Measurements from ENCODE around the gene XXYLT1. TPM values are rescaled to one million over a fixed set of nuclear protein-coding genes. Genes with fewer than 3 reads are reported as not detected.

The XXYLT1 gene
- total RNA-seq, 1 donor from 2014 or later = 9.8 TPM

DNA sequence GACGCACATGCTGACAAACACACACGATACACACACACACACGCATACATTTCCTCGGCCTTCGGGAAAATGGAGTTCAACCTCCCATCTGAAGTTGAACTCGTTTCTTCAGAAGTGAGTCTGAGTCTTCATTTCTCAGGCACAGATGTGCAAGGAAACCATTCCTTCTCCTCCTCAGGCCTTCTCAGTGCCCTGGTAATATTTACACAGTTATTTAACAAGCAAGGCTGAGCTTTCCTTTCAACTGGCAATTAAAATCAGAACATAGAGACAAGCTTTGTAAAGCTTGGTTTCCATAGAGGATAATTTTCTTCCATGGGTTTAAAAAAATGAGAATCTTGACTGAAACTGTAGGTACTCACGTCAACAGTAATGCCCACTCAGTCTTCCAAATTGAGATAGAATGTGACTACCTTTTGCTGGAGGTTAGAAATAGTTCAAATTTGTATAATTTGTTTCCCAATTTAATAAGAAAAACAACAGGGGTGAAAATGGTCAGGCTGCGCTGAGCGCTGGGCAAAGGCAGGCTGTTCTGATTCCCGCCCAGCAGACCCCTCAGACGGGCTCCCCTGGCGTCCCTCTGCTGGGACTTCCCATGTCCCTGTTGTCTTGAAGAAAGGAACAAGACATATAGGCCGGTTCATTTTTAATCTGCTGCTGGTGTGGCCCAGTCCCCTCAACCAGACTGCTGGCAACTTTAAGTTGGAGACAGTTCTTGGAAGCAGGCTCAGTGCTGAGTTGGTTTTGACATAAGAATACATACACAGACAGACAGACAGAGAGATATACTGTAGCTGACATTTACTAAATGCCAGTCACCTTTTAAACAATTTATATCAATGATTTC lies 174.3 kb downstream of the XXYLT1 start:
- Histone ChIP-seq H3K4me1 (peaks cover 10% of the 10 kb centered on the region), H3K4me3 (no peak overlapping the region), H3K9me3 (no peaks in the 10 kb centered on the region), H3K36me3 (no peaks in the 10 kb centered on the region), H3K27ac (no peak overlapping the region), H3K27me3 (no peaks in the 10 kb centered on the region)
- ATAC-seq (no peak), DNase-seq (peak; percentile 10)
- intact Hi-C loops (cut with DNase I) = no loop called here
- TF ChIP-seq, protein P1, sequence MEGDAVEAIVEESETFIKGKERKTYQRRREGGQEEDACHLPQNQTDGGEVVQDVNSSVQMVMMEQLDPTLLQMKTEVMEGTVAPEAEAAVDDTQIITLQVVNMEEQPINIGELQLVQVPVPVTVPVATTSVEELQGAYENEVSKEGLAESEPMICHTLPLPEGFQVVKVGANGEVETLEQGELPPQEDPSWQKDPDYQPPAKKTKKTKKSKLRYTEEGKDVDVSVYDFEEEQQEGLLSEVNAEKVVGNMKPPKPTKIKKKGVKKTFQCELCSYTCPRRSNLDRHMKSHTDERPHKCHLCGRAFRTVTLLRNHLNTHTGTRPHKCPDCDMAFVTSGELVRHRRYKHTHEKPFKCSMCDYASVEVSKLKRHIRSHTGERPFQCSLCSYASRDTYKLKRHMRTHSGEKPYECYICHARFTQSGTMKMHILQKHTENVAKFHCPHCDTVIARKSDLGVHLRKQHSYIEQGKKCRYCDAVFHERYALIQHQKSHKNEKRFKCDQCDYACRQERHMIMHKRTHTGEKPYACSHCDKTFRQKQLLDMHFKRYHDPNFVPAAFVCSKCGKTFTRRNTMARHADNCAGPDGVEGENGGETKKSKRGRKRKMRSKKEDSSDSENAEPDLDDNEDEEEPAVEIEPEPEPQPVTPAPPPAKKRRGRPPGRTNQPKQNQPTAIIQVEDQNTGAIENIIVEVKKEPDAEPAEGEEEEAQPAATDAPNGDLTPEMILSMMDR (IDR thresholded peaks at IDR 0.05) = no peak

DNA sequence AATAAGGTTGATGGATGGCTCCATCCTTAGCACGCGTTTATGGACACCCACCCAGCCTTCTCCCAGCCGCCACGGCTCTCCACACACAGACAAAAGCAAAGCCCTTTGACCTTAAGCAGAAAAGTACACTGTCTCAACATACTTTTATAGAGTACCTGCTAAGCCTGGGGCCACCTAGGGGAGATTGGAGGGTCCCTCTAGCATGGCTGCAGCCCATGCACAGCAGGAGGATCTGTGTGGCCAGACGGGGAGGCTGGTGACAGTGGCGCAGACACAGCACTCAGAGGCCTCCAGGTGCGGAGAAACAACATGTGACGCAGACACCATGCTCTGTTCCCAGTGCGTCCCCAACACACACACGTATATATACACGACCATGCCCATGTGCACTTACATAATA lies 174.9 kb downstream of the XXYLT1 start:
- Histone ChIP-seq H3K4me3 (no peak overlapping the region), H3K27ac (no peak overlapping the region), H3K9me3 (no peaks in the 10 kb centered on the region), H3K36me3 (no peaks in the 10 kb centered on the region), H3K27me3 (no peaks in the 10 kb centered on the region), H3K4me1 (peaks cover 6% of the 10 kb centered on the region)
- peak; percentile 45 for DNase-seq
- TF ChIP-seq, protein P1 (IDR thresholded peaks at IDR 0.05) = no peak
- intact Hi-C loops (cut with DNase I) = no loop called here
- no peak for ATAC-seq

DNA sequence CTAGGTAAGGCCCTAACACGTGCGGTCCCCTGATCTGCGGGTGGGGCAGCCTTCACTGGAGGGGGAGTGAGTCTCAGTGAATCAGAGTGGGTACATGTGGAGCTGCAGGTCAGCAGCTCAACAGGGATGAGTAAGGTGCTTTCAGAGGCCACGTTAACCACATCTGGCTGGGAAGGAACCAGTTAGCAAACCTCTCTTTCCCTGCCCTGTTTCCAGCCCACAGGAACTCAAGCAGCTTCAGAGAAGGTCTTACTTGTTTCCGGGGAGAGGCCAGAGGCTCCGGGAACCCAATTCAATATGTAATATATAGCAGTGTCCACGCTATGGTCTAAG lies 175.3 kb downstream of the XXYLT1 start:
- DNase-seq = no peak
- Histone ChIP-seq H3K9me3 (no peaks in the 10 kb centered on the region), H3K4me3 (no peak overlapping the region), H3K27me3 (no peaks in the 10 kb centered on the region), H3K4me1 (peaks cover 2% of the 10 kb centered on the region), H3K27ac (no peak overlapping the region), H3K36me3 (no peaks in the 10 kb centered on the region)
- intact Hi-C loops (cut with DNase I) = no loop called here
- no peak for ATAC-seq
- TF ChIP-seq, protein P1 (IDR thresholded peaks at IDR 0.05) = no peak

DNA sequence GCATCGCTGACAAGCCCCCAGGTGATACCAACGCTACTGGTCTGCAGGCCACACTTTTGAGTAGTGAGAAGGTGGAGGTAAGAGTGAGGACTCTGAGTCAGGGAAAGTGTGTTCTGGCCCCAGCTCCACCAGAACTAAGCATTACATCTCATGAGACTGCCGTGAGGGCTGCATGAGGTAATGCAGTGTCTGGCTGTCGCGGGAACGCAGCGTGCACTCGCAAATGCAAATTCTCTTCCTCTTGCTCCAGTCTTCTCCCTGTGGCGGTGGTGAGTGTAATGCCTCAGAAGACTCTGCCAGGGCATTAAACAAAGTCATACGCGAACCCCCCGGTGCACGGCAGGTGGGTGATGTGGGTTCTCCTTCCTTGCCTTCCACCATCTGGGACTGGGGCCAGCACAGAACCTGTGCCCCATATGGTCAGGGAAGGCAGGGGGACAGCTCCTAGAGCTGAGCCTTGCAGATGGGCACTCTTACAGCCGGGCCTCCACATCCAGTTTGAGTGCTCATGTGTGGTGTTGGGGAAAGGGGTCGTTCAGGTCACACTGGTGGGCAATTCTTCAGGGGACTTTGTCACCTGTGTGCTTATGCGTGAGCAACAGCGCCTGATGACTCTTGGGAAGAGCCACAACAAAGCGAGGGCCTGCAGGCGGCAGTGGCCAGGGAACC lies 175.8 kb downstream of the XXYLT1 start:
- intact Hi-C loops (cut with DNase I) = no loop called here

DNA sequence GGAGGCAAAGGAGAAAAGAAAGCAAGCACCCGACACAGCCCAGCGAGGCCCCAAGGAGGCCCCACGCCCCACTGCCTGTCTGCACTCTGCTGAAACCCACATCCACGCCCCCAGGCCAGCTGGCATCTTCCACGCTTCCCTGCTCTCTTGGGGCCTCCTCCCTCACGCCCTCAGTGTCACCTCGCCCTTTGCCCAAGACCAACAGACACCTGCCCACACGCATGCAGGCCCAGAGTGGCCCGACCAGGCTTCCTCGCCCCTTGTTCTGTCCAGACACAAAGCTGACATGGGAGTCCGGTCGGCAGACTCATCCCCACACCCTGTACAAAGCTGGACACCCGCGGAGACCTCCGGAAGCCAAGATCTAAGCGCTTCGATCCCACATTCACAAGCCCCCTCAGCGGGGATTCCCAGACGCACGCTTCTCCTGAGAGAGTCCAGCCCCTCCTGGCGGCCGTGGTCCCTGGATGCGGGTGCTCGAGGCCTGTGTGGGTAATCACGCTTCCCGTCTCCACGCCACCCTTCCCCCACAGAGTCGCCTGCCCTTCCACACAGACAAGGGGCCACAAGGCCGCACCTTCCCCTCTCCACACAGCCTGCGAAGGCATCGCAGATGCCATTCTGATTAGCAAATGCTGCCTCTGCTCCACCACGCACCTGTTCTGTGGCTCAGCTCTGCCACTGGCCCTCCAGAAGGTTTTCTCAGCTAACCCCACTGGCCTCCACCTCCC lies 176.6 kb downstream of the XXYLT1 start:
- intact Hi-C loops (cut with DNase I) = no loop called here
- H3K36me3 ChIP-seq = no peaks in the 10 kb centered on the region
- no peak overlapping the region for H3K4me3 ChIP-seq
- H3K27ac ChIP-seq = no peak overlapping the region
- no peaks in the 10 kb centered on the region for H3K4me1 ChIP-seq
- ATAC-seq (peak; percentile 45), DNase-seq (peak; percentile 61)
- TF ChIP-seq, protein P1 (IDR thresholded peaks at IDR 0.05) = no peak
- no peaks in the 10 kb centered on the region for H3K9me3 ChIP-seq
- no peaks in the 10 kb centered on the region for H3K27me3 ChIP-seq

More for the DNA sequence above, 175.8 kb downstream of the XXYLT1 start:
- TF ChIP-seq, protein P1 (IDR thresholded peaks at IDR 0.05) = no peak
- ATAC-seq (peak; percentile 28), DNase-seq (peak; percentile 58)
- Histone ChIP-seq H3K27me3 (no peaks in the 10 kb centered on the region), H3K4me3 (no peak overlapping the region), H3K27ac (no peak overlapping the region), H3K4me1 (no peaks in the 10 kb centered on the region), H3K9me3 (no peaks in the 10 kb centered on the region), H3K36me3 (no peaks in the 10 kb centered on the region)
